ENCODE measurements around the gene SNAP29.

SNAP29 gene

GRCh38 chr22:20877715-20878114, 18.9 kb downstream of the SNAP29 start:
- Histone ChIP-seq H3F3A (ENCODE audit: insufficient read depth, low read length) (no peaks in the 10 kb centered on the region), H3K36me3 (replicated peaks; ENCODE audit: insufficient read depth, low read length) (no peaks in the 10 kb centered on the region), H2AFZ (ENCODE audit: low read length) (no peak overlapping the region), H4K20me1 (ENCODE audit: insufficient read depth, low read length) (no peaks in the 10 kb centered on the region), H3K9me3 (replicated peaks; ENCODE audit: insufficient read depth, low read length) (no peaks in the 10 kb centered on the region), H3K4me3 (ENCODE audit: low read length) (no peak overlapping the region), H3K27ac (ENCODE audit: low read length) (no peak overlapping the region), H3K4me2 (ENCODE audit: low read depth, low read length) (no peak overlapping the region), H3K79me2 (ENCODE audit: low read length) (no peaks in the 10 kb centered on the region), H3K4me1 (ENCODE audit: low read length) (no peaks in the 10 kb centered on the region), H3K9me2 (replicated peaks; ENCODE audit: insufficient read depth, low read length) (no peaks in the 10 kb centered on the region), H3K9ac (ENCODE audit: low read length) (no peak overlapping the region), H3K27me3 (replicated peaks; ENCODE audit: insufficient read depth, low read length) (no peaks in the 10 kb centered on the region)
- no peak for DNase-seq
- TF ChIP-seq EZH2phosphoT487 (IDR thresholded peaks at IDR 0.05; ENCODE audit: low read length) (no peak), CTCF (IDR thresholded peaks at IDR 0.05; ENCODE audit: low read length) (no peak), EZH2 (optimal IDR thresholded peaks at IDR 0.05; ENCODE audit: low read depth, low read length) (no peak)

GRCh38 chr22:20881231-20881630, 22.4 kb downstream of the SNAP29 start:
- no peak overlapping the region for H3K27ac ChIP-seq (ENCODE audit: low read length)
- H3K4me3 ChIP-seq (ENCODE audit: low read length), result no peak overlapping the region
- no peaks in the 10 kb centered on the region for H3K9me2 ChIP-seq (replicated peaks; ENCODE audit: insufficient read depth, low read length)
- H3K9me3 ChIP-seq (replicated peaks; ENCODE audit: insufficient read depth, low read length), result no peaks in the 10 kb centered on the region
- no peak overlapping the region for H3K4me2 ChIP-seq (ENCODE audit: low read depth, low read length)
- H3F3A ChIP-seq (ENCODE audit: insufficient read depth, low read length), result no peaks in the 10 kb centered on the region
- no peak overlapping the region for H2AFZ ChIP-seq (ENCODE audit: low read length)
- no peaks in the 10 kb centered on the region for H3K4me1 ChIP-seq (ENCODE audit: low read length)
- H3K36me3 ChIP-seq (replicated peaks; ENCODE audit: insufficient read depth, low read length), result no peaks in the 10 kb centered on the region
- H4K20me1 ChIP-seq (ENCODE audit: insufficient read depth, low read length), result no peaks in the 10 kb centered on the region
- no peak overlapping the region for H3K9ac ChIP-seq (ENCODE audit: low read length)
- DNase-seq, result no peak
- TF ChIP-seq CTCF (IDR thresholded peaks at IDR 0.05; ENCODE audit: low read length) (no peak), EZH2 (optimal IDR thresholded peaks at IDR 0.05; ENCODE audit: low read depth, low read length) (no peak), EZH2phosphoT487 (IDR thresholded peaks at IDR 0.05; ENCODE audit: low read length) (no peak)
- no peaks in the 10 kb centered on the region for H3K79me2 ChIP-seq (ENCODE audit: low read length)
- no peaks in the 10 kb centered on the region for H3K27me3 ChIP-seq (replicated peaks; ENCODE audit: insufficient read depth, low read length)

GRCh38 chr22:20881869-20882815, 23.3 kb downstream of the SNAP29 start:
- H3K27me3 ChIP-seq (replicated peaks; ENCODE audit: insufficient read depth, low read length), result no peaks in the 10 kb centered on the region
- no peaks in the 10 kb centered on the region for H4K20me1 ChIP-seq (ENCODE audit: insufficient read depth, low read length)
- TF ChIP-seq CTCF (IDR thresholded peaks at IDR 0.05; ENCODE audit: low read length), result no peak
- no peak for TF ChIP-seq EZH2 (optimal IDR thresholded peaks at IDR 0.05; ENCODE audit: low read depth, low read length)
- TF ChIP-seq EZH2phosphoT487 (IDR thresholded peaks at IDR 0.05; ENCODE audit: low read length), result no peak
- H3K4me3 ChIP-seq (ENCODE audit: low read length), result no peak overlapping the region
- H3K9ac ChIP-seq (ENCODE audit: low read length), result no peak overlapping the region
- H3K4me2 ChIP-seq (ENCODE audit: low read depth, low read length), result no peak overlapping the region
- no peak overlapping the region for H2AFZ ChIP-seq (ENCODE audit: low read length)
- H3K27ac ChIP-seq (ENCODE audit: low read length), result no peak overlapping the region
- H3K36me3 ChIP-seq (replicated peaks; ENCODE audit: insufficient read depth, low read length), result no peaks in the 10 kb centered on the region
- H3K9me2 ChIP-seq (replicated peaks; ENCODE audit: insufficient read depth, low read length), result no peaks in the 10 kb centered on the region
- no peaks in the 10 kb centered on the region for H3K9me3 ChIP-seq (replicated peaks; ENCODE audit: insufficient read depth, low read length)
- H3K79me2 ChIP-seq (ENCODE audit: low read length), result no peaks in the 10 kb centered on the region
- no peaks in the 10 kb centered on the region for H3K4me1 ChIP-seq (ENCODE audit: low read length)
- no peak for DNase-seq
- no peaks in the 10 kb centered on the region for H3F3A ChIP-seq (ENCODE audit: insufficient read depth, low read length)

Measured in MM.1S (cell line).